ENCODE results near the gene FMN2. TPM values are rescaled to one million over a fixed set of nuclear protein-coding genes. Genes with fewer than 3 reads are reported as not detected.
A peak's percentile ranks its signal among the peaks of the same experiment; 100 is the strongest.

FMN2 gene
- 0.56 and 0.97 TPM in 2 replicates for total RNA-seq
- 1.2 TPM in 1 of 2 replicates, not detected in the other for polyA plus RNA-seq

DNA sequence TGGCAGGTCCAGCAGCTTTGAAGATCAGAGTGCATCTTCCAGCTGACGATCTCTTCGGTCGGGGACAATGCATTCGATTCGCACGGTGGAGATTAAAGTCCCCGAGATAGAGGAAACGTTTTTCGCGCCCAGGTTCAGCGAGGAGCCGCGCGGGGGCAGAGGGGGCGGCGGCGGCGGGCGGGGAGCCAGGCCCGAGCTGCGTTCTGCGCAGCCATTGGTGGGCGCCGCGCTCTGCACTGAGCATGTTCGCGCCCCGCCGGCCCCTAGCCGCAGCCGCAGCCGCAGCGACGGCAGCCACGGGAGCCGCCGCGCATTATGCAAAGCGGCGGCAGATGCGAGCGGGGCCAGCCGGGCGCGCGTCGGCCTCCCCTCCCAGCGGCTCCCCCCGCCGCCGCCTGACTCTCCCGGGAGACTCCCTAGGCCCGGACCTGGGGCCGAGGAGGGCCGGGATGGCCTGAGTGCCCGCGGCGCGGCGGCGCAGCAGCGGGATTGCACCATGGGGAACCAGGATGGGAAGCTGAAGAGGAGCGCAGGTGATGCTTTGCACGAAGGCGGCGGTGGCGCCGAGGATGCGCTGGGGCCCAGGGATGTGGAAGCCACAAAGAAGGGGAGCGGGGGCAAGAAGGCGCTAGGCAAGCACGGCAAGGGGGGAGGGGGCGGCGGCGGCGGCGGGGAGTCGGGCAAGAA, at the start of gene FMN2:
TSS of gene FMN2 (plus strand) at position 270 of the 687 bp plus-strand sequence. CDS start at position 497, 227 bp downstream.
- 2% methylated on average over 43 of the region's 78 CpGs for WGBS (ENCODE audit: low lambda C conversion rate, missing lambda C conversion rate)
- TF ChIP-seq CTCF (IDR thresholded peaks at IDR 0.05; ENCODE audit: poor library complexity) (no peak), EZH2phosphoT487 (IDR thresholded peaks at IDR 0.05; ENCODE audit: low read depth, severe bottlenecking, unreplicated experiment) (no peak), EZH2 (IDR thresholded peaks at IDR 0.05; ENCODE audit: borderline replicate concordance) (peak; percentile 77)
- no peaks in the 10 kb centered on the region for H3K79me2 ChIP-seq
- peak within 1 kb of the TSS; percentile 40 for H2AFZ ChIP-seq
- no peaks in the 10 kb centered on the region for H3K9me3 ChIP-seq (ENCODE audit: low read depth)
- H3K4me1 ChIP-seq (ENCODE audit: insufficient read depth) = peaks cover 21% of the 10 kb centered on the region
- H3K27ac ChIP-seq = no peak within 1 kb of the TSS
- peak; percentile 39 for DNase-seq (ENCODE audit: low spot score)
- peak within 1 kb of the TSS; percentile 89 for H3K4me2 ChIP-seq
- peaks cover 94% of the 10 kb centered on the region for H3K27me3 ChIP-seq
- no peaks in the 10 kb centered on the region for H3K9me2 ChIP-seq (replicated peaks; ENCODE audit: insufficient read depth)
- peak within 1 kb of the TSS; percentile 28 for H3K4me3 ChIP-seq
- H4K20me1 ChIP-seq (ENCODE audit: insufficient read depth, poor library complexity, severe bottlenecking) = no peaks in the 10 kb centered on the region
- no peaks in the 10 kb centered on the region for H3K36me3 ChIP-seq (replicated peaks; ENCODE audit: insufficient read depth, low read depth)

DNA sequence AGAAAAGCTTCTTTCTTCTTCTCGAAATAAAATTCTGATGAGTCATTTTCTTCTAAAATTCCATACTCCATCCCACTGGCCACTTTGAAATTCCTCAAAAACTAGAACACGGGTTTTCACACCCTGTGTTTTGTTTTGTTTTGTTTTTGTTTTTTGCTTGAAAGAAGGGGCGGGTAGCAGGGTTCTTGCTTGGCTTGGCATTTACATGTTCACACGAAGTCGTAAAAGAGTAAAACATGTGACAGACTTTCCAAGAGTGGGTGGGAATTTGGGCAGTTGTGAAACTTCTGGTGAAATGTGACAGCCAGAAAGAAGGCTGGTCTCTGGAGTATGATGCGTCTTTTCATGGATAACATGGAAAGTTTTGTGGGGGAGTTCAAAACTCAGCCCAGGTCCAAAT, 47.1 kb upstream of the FMN2 start:
- Histone ChIP-seq H3K4me1 (ENCODE audit: insufficient read depth) (no peaks in the 10 kb centered on the region), H3K27ac (no peak overlapping the region), H3K27me3 (no peaks in the 10 kb centered on the region), H3K36me3 (replicated peaks; ENCODE audit: insufficient read depth, low read depth) (no peaks in the 10 kb centered on the region), H3K9me3 (ENCODE audit: low read depth) (no peaks in the 10 kb centered on the region), H3K79me2 (no peaks in the 10 kb centered on the region), H4K20me1 (ENCODE audit: insufficient read depth, poor library complexity, severe bottlenecking) (no peaks in the 10 kb centered on the region), H2AFZ (no peak overlapping the region), H3K4me3 (no peak overlapping the region), H3K4me2 (no peak overlapping the region), H3K9me2 (replicated peaks; ENCODE audit: insufficient read depth) (no peaks in the 10 kb centered on the region)
- WGBS (ENCODE audit: low lambda C conversion rate, missing lambda C conversion rate) = 90% methylated on average over 6 of the region's 6 CpGs
- no peak for DNase-seq (ENCODE audit: low spot score)
- TF ChIP-seq EZH2phosphoT487 (IDR thresholded peaks at IDR 0.05; ENCODE audit: low read depth, severe bottlenecking, unreplicated experiment) = no peak
- TF ChIP-seq EZH2 (IDR thresholded peaks at IDR 0.05; ENCODE audit: borderline replicate concordance) = no peak
- no peak for TF ChIP-seq CTCF (IDR thresholded peaks at IDR 0.05; ENCODE audit: poor library complexity)

GRCh38 chr1:240046000-240046399, 45.7 kb upstream of the FMN2 start:
- TF ChIP-seq CTCF (IDR thresholded peaks at IDR 0.05; ENCODE audit: poor library complexity) (no peak), EZH2phosphoT487 (IDR thresholded peaks at IDR 0.05; ENCODE audit: low read depth, severe bottlenecking, unreplicated experiment) (no peak), EZH2 (IDR thresholded peaks at IDR 0.05; ENCODE audit: borderline replicate concordance) (no peak)
- H3K9me2 ChIP-seq (replicated peaks; ENCODE audit: insufficient read depth) = no peaks in the 10 kb centered on the region
- H3K4me3 ChIP-seq = no peak overlapping the region
- H4K20me1 ChIP-seq (ENCODE audit: insufficient read depth, poor library complexity, severe bottlenecking) = no peaks in the 10 kb centered on the region
- H2AFZ ChIP-seq = no peak overlapping the region
- 92% methylated on average over 8 of the region's 8 CpGs for WGBS (ENCODE audit: low lambda C conversion rate, missing lambda C conversion rate)
- H3K27me3 ChIP-seq = no peaks in the 10 kb centered on the region
- no peaks in the 10 kb centered on the region for H3K36me3 ChIP-seq (replicated peaks; ENCODE audit: insufficient read depth, low read depth)
- H3K27ac ChIP-seq = no peak overlapping the region
- no peaks in the 10 kb centered on the region for H3K9me3 ChIP-seq (ENCODE audit: low read depth)
- H3K4me2 ChIP-seq = no peak overlapping the region
- no peaks in the 10 kb centered on the region for H3K4me1 ChIP-seq (ENCODE audit: insufficient read depth)
- no peaks in the 10 kb centered on the region for H3K79me2 ChIP-seq
- DNase-seq (ENCODE audit: low spot score) = no peak
